A673 (cell line): ENCODE measurements around the gene AURKAIP1. TPM values are rescaled to one million over a fixed set of nuclear protein-coding genes. Genes with fewer than 3 reads are reported as not detected.
A peak's percentile ranks its signal among the peaks of the same experiment; 100 is the strongest.

ENCODE experiments used
- BruUV-seq: library from RNA; stranded (reverse); fragments of 400-500 nt; replicated peaks from 2 replicates; lab custom pipeline; 2021; lab: Mats Ljungman, UMichigan
- CTCF ChIA-PET: fragments of 300-600 bp; sonication (Branson Sonifier 250); formaldehyde crosslinking; loops from one replicate; lab custom pipeline; 2022; ENCODE audit warnings: antibody characterized with exemption; lab: Charles Lee
- POLR2A ChIA-PET: fragments of 300-600 bp; sonication (Branson Sonifier 250); formaldehyde crosslinking; loops from one replicate; lab custom pipeline; 2022; ENCODE audit warnings: antibody characterized with exemption; ENCODE audit not compliant: low non-redundant PET; lab: Charles Lee
- DNase-seq: peaks from one replicate; pipeline ENCODE4 v3.0.0-alpha.2; 2015; ENCODE audit warnings: low spot score
- H3K27ac ChIP-seq: fragments of 200-600 bp; sonication (generic); 2 replicates; pipeline ENCODE4 v1.5.1; 2016; ENCODE audit warnings: mixed run types, low read depth, mild to moderate bottlenecking, mixed read lengths, antibody characterized with exemption, low read length; ENCODE audit not compliant: poor library complexity, severe bottlenecking
- H3K27me3 ChIP-seq: fragments of 200-600 bp; sonication (generic); replicated peaks from 2 replicates; pipeline ENCODE4 v1.6.1; 2017; ENCODE audit warnings: mixed run types, low read depth, mild to moderate bottlenecking, mixed read lengths, antibody characterized with exemption, low read length; ENCODE audit not compliant: insufficient read depth, poor library complexity
- H3K36me3 ChIP-seq: fragments of 200-600 bp; sonication (generic); 2 replicates; pipeline ENCODE4 v1.6.1; 2016; ENCODE audit warnings: mixed run types, mild to moderate bottlenecking, mixed read lengths, antibody characterized with exemption, low read length; ENCODE audit not compliant: insufficient read depth, poor library complexity, severe bottlenecking
- H3K4me1 ChIP-seq: fragments of 200-600 bp; sonication (generic); 2 replicates; pipeline ENCODE4 v1.6.1; 2017; ENCODE audit warnings: mixed run types, mild to moderate bottlenecking, mixed read lengths, antibody characterized with exemption, low read length; ENCODE audit not compliant: insufficient read depth, poor library complexity, severe bottlenecking
- H3K4me3 ChIP-seq: fragments of 200-600 bp; sonication (generic); 2 replicates; pipeline ENCODE4 v1.5.1; 2016; ENCODE audit warnings: low read depth, mixed run types, mild to moderate bottlenecking, mixed read lengths, low read length; ENCODE audit not compliant: poor library complexity, severe bottlenecking
- H3K9me3 ChIP-seq: fragments of 200-600 bp; sonication (generic); 2 replicates; pipeline ENCODE4 v1.6.1; 2016; ENCODE audit warnings: mixed run types, low read depth, mild to moderate bottlenecking, mixed read lengths, antibody characterized with exemption, low read length; ENCODE audit not compliant: poor library complexity, severe bottlenecking
- CTCF ChIP-seq: fragments of 300-800, 200-600 bp; sonication (generic); conservative IDR thresholded peaks from 2 replicates; pipeline ENCODE4 v1.5.1; 2017; ENCODE audit warnings: low read depth, mild to moderate bottlenecking, antibody characterized with exemption, low read length, moderate library complexity, mixed read lengths
- EZH2 ChIP-seq: fragments of 200-600 bp; sonication (generic); IDR thresholded peaks from 2 replicates; pipeline ENCODE4 v1.6.1; 2017; ENCODE audit warnings: borderline replicate concordance, low read depth, mild to moderate bottlenecking, mixed read lengths, antibody characterized with exemption, low read length; ENCODE audit not compliant: poor library complexity, severe bottlenecking
- intact Hi-C: fragments of 100-400 bp; cut with micrococcal nuclease; formaldehyde crosslinking; loops from one replicate; pipeline ENCODE4 v1.10.0; 2022; ENCODE audit not compliant: unreplicated experiment
- total RNA-seq: library from RNA; stranded (reverse); gene quantifications from 2 replicates; pipeline ENCODE4 v1.2.3, GENCODE V29; 2021

Gene AURKAIP1
- total RNA-seq, 1 experiment from 2014 or later: 172 TPM

DNA sequence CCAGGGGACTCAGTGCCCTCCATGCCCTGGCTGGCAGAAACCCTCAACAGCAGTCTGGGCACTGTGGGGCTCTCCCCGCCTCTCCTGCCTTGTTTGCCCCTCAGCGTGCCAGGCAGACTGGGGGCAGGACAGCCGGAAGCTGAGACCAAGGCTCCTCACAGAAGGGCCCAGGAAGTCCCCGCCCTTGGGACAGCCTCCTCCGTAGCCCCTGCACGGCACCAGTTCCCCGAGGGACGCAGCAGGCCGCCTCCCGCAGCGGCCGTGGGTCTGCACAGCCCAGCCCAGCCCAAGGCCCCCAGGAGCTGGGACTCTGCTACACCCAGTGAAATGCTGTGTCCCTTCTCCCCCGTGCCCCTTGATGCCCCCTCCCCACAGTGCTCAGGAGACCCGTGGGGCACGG, 46.8 kb downstream of the AURKAIP1 start:
- ChIA-PET CTCF (no interaction called here), POLR2A (no interaction called here)
- no peak for TF ChIP-seq CTCF
- no peak for TF ChIP-seq EZH2
- Histone ChIP-seq H3K4me3 (no peak overlapping the region), H3K36me3 (no peaks in the 10 kb centered on the region), H3K9me3 (no peaks in the 10 kb centered on the region), H3K27ac (no peak overlapping the region), H3K27me3 (no peaks in the 10 kb centered on the region), H3K4me1 (peaks cover 13% of the 10 kb centered on the region)
- BruUV-seq: no TSS peak
- intact Hi-C loops: no loop called here
- DNase-seq: no peak

GRCh38 chr1:1327291-1327690, 47.7 kb downstream of the AURKAIP1 start:
- H3K4me1 ChIP-seq: peaks cover 13% of the 10 kb centered on the region
- CTCF ChIA-PET: no interaction called here
- no TSS peak for BruUV-seq

DNA sequence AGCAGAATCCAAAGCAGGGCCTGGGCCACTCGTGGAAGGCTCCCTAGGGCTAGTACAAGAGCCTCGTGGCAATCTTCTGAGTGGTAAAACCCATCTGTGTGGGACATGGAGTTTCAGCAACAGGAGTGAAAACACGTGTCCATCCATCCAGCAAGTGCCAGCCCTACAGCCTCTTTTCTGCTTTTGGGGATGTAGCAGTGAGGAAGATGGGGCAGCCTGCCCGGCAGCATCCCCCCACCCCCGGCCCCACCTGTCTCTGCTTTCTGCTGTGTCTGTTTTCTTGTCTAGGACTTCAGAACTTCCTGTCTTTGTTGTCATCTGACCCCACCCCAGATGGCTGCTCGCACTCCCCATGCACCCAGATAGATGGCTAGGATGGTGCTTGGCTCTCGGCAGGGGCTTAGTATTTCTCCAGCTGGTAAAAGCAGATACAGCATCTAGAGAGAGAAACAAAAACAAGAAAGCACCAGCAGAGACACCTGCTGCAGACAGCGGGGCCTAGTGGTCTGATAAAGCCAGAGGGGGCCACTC, 48.9 kb downstream of the AURKAIP1 start:
- H3K4me3 ChIP-seq: peak overlapping the region; percentile 98
- CTCF ChIA-PET: no interaction called here
- TF ChIP-seq EZH2 (no peak), CTCF (no peak)

More at GRCh38 chr1:1327291-1327690, 47.7 kb downstream of the AURKAIP1 start:
- Histone ChIP-seq H3K36me3 (no peaks in the 10 kb centered on the region), H3K9me3 (no peaks in the 10 kb centered on the region), H3K4me3 (no peak overlapping the region), H3K27me3 (no peaks in the 10 kb centered on the region), H3K27ac (no peak overlapping the region)
- TF ChIP-seq EZH2 (no peak), CTCF (no peak)
- POLR2A ChIA-PET: no interaction called here
- DNase-seq: no peak
- intact Hi-C loops: no loop called here

More for the DNA sequence above, 48.9 kb downstream of the AURKAIP1 start:
- H3K27ac ChIP-seq: no peak overlapping the region
- H3K27me3 ChIP-seq: no peaks in the 10 kb centered on the region
- intact Hi-C loops: no loop called here
- peaks cover 4% of the 10 kb centered on the region for H3K36me3 ChIP-seq
- POLR2A ChIA-PET: no interaction called here
- H3K9me3 ChIP-seq: no peaks in the 10 kb centered on the region
- no TSS peak for BruUV-seq
- peaks cover 13% of the 10 kb centered on the region for H3K4me1 ChIP-seq
- no peak for DNase-seq
